Right atrium auricular region (tissue), 2 donors: ENCODE results near the gene NGB. TPM values are rescaled to one million over a fixed set of nuclear protein-coding genes. Genes with fewer than 3 reads are reported as not detected.

ENCODE experiments used
- DNase-seq: peaks from one replicate; pipeline ENCODE4 v3.0.0-alpha.2; 2019; ENCODE audit warnings: low spot score
- H3K27ac ChIP-seq, 2 donors: fragments of 200-600 bp; sonication (generic); 1 replicate in 1 of 2; 2 replicates in 1 of 2; pipeline ENCODE4 v1.5.1; 2016 to 2019
- H3K27me3 ChIP-seq, 2 donors: fragments of 200-600 bp; sonication (generic); one replicate each; pipeline versions ENCODE4 v1.5.1 to v1.6.0; 2017 to 2019
- H3K36me3 ChIP-seq: fragments of 200-600 bp; sonication (generic); one replicate; pipeline ENCODE4 v1.5.1; 2016
- H3K4me1 ChIP-seq, 2 donors: fragments of 200-600 bp; sonication (generic); one replicate each; pipeline versions ENCODE4 v1.5.1 to v1.6.0; 2017 to 2019
- H3K4me3 ChIP-seq, 2 donors: fragments of 200-600 bp; sonication (generic); 1 replicate in 1 of 2; 2 replicates in 1 of 2; pipeline ENCODE4 v1.5.1; 2017 to 2019; ENCODE audit warnings: mild to moderate bottlenecking in 1 of 2, moderate library complexity in 1 of 2
- H3K9me3 ChIP-seq, 2 donors: fragments of 200-600 bp; sonication (generic); one replicate each; pipeline ENCODE4 v1.5.1; 2019
- total RNA-seq, 2 donors: library from RNA; depleted of rRNA; stranded (reverse); fragments of >200 nt; gene quantifications; one replicate each; pipeline ENCODE4 v1.1.0, GENCODE V29; 2016
- TF ChIP-seq, protein P1 (sequence below), 2 donors: fragments of 200-600 bp; sonication (generic); IDR thresholded peaks; one replicate each; pipeline ENCODE4 v1.5.1; 2019; ENCODE audit warnings: antibody characterized with exemption in 2 of 2

NGB gene
- total RNA-seq, 2 donors from 2014 or later = not detected

DNA sequence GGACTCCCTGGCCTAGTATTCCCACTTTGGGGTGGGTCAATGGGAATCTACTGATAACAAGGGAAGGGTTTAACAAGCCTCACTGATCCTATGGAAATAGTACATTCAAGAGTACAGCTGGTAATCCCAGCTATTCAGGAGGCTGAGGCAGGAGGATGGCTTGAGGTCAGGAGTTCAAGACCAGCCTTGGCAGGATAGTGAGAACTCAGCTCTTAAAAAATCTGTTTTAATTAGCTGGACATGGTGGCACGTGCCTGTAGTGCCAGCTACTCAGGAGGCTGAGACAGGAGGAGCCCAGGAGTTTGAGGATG is 45.1 kb upstream of the NGB start:
- H3K36me3 ChIP-seq = no peaks in the 10 kb centered on the region
- H3K27me3 ChIP-seq = no peaks in the 10 kb centered on the region
- no peak overlapping the region for H3K4me3 ChIP-seq
- TF ChIP-seq, protein P1, sequence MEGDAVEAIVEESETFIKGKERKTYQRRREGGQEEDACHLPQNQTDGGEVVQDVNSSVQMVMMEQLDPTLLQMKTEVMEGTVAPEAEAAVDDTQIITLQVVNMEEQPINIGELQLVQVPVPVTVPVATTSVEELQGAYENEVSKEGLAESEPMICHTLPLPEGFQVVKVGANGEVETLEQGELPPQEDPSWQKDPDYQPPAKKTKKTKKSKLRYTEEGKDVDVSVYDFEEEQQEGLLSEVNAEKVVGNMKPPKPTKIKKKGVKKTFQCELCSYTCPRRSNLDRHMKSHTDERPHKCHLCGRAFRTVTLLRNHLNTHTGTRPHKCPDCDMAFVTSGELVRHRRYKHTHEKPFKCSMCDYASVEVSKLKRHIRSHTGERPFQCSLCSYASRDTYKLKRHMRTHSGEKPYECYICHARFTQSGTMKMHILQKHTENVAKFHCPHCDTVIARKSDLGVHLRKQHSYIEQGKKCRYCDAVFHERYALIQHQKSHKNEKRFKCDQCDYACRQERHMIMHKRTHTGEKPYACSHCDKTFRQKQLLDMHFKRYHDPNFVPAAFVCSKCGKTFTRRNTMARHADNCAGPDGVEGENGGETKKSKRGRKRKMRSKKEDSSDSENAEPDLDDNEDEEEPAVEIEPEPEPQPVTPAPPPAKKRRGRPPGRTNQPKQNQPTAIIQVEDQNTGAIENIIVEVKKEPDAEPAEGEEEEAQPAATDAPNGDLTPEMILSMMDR (IDR thresholded peaks at IDR 0.05) = peak; percentile 5 to 12
- no peak overlapping the region for H3K27ac ChIP-seq
- DNase-seq = no peak
- H3K4me1 ChIP-seq = peaks cover 0 to 54% of the 10 kb centered on the region in 2 donors
- no peaks in the 10 kb centered on the region for H3K9me3 ChIP-seq

GRCh38 chr14:77314539-77315457 is 43.8 kb upstream of the NGB start:
- DNase-seq = no peak
- H3K36me3 ChIP-seq = no peaks in the 10 kb centered on the region
- H3K9me3 ChIP-seq = no peaks in the 10 kb centered on the region
- H3K4me1 ChIP-seq = peaks cover 0 to 51% of the 10 kb centered on the region in 2 donors
- H3K27me3 ChIP-seq = no peaks in the 10 kb centered on the region
- H3K4me3 ChIP-seq = no peak overlapping the region
- TF ChIP-seq, protein P1 (IDR thresholded peaks at IDR 0.05) = no peak
- H3K27ac ChIP-seq = peak overlapping the region in 1 of 2 donors; percentile 48

DNA sequence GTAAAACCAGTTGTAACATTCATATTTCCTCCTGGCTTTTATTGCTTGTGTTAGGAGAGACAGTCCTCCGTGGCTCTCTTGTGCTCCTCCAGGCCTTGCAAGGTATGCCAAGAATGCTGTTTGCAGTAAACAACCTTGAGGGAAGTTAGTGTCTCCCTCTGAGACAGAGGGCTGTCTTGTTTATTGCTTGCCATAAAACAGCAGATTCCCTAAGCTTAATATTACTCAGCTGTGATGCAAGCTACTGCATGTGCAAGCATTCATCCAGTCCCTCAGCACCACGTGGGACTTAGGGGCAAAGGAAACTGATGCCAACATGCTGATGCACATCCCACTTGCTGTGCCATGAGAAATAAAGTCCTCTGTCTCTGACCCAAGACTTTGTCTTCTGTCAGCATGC is 43.0 kb upstream of the NGB start:
- Histone ChIP-seq H3K9me3 (no peaks in the 10 kb centered on the region), H3K4me1 (peaks cover 0 to 44% of the 10 kb centered on the region in 2 donors), H3K27ac (no peak overlapping the region), H3K27me3 (no peaks in the 10 kb centered on the region), H3K36me3 (no peaks in the 10 kb centered on the region), H3K4me3 (no peak overlapping the region)
- TF ChIP-seq, protein P1 (IDR thresholded peaks at IDR 0.05) = no peak
- no peak for DNase-seq

DNA sequence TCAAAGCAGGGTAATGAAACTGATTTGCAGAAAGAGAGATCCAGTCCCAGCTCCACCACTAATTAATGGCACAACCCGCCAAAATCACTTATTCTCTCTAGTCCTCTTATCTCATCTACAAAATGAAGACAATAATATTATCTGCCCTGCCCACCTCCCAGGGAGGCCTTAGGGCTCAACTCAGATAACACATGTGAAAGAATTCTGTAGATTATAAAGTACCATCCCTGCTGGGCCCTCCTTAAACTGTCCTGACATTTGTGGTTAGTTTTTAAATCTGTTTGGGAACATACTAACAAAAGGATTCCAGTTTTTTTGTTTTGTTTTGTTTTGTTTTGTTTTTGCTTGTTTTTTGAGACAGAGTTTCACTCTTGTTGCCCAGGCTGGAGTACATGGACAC is 42.4 kb upstream of the NGB start:
- H3K36me3 ChIP-seq = no peaks in the 10 kb centered on the region
- H3K27ac ChIP-seq = no peak overlapping the region
- no peaks in the 10 kb centered on the region for H3K9me3 ChIP-seq
- TF ChIP-seq, protein P1 (IDR thresholded peaks at IDR 0.05) = no peak
- DNase-seq = no peak
- no peak overlapping the region for H3K4me3 ChIP-seq
- H3K27me3 ChIP-seq = no peaks in the 10 kb centered on the region
- peaks cover 0 to 42% of the 10 kb centered on the region in 2 donors for H3K4me1 ChIP-seq

- Histone ChIP-seq H3K4me3 (no peak overlapping the region), H3K9me3 (no peaks in the 10 kb centered on the region), H3K36me3 (no peaks in the 10 kb centered on the region), H3K4me1 (peaks cover 0 to 43% of the 10 kb centered on the region in 2 donors), H3K27ac (no peak overlapping the region), H3K27me3 (no peaks in the 10 kb centered on the region)
- TF ChIP-seq, protein P1 (IDR thresholded peaks at IDR 0.05) = no peak
- DNase-seq = no peak
Observed at GRCh38 chr14:77311217-77311616, 40.2 kb upstream of the NGB start.
